Lower leg skin (tissue), 3 donors: Measurements from ENCODE around the gene RPL13.

Experiments used
- CTCF ChIP-seq, 3 donors: fragments of 450-650 bp; IDR thresholded peaks; one replicate each; pipeline ENCODE4 v1.5.1; 2016; ENCODE audit warnings: antibody characterized with exemption in 3 of 3, mild to moderate bottlenecking in 3 of 3, moderate library complexity in 2 of 3
- POLR2A ChIP-seq, 2 donors: fragments of 450-650 bp; IDR thresholded peaks; one replicate each; pipeline ENCODE4 v1.6.1; 2016 to 2017; ENCODE audit warnings: antibody characterized with exemption in 2 of 2, mild to moderate bottlenecking in 1 of 2, moderate library complexity in 1 of 2

DNA sequence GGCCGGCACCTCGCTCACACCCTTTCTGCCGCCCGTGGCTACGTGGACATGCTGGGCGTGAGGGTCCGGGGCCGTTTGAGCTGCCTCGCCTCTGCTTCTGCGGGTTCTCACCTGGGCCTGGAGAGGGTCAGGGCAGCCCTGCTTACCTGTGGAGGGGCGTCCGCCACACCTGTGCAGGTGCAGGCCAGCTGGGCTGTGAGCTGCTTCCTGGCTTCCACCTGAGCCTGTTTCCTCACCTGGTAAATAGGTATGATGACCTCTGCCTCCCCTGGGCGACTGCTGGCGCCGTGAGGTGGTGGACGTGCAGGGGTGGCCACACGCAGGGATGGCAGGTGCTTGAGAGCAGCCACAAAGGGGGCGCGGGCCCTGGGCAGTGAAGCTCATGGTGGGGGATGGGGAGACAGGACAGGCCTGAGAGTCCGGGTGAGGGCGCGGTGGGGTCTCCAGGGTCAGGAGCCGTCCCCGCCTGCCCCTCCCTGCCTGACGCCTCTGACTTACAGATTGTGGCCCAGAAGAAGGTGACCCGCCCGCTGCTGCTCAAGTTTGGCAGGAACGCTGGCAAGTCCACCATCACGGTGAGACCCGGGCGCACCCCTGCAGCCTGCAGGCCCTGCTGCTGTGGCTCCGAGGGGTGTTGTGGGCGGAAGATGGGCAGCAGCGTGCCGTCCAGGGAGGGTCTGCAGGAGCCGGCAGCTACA is 22.9 kb downstream of the RPL13 start:
- TF ChIP-seq CTCF (IDR thresholded peaks at IDR 0.05) (no peak), POLR2A (IDR thresholded peaks at IDR 0.05) (no peak)
